GM19468 (cell line): ENCODE results near the gene HIRA.

ENCODE experiments used
- ATAC-seq: cut with Tn5 transposase; IDR thresholded peaks from one replicate; pipeline ENCODE4 v1.9.1; 2021; ENCODE audit warnings: mild to moderate bottlenecking, moderate library complexity, moderate number of reproducible peaks; ENCODE audit not compliant: unreplicated experiment; ENCODE audit errors: extremely low read depth

Gene HIRA, protein sequence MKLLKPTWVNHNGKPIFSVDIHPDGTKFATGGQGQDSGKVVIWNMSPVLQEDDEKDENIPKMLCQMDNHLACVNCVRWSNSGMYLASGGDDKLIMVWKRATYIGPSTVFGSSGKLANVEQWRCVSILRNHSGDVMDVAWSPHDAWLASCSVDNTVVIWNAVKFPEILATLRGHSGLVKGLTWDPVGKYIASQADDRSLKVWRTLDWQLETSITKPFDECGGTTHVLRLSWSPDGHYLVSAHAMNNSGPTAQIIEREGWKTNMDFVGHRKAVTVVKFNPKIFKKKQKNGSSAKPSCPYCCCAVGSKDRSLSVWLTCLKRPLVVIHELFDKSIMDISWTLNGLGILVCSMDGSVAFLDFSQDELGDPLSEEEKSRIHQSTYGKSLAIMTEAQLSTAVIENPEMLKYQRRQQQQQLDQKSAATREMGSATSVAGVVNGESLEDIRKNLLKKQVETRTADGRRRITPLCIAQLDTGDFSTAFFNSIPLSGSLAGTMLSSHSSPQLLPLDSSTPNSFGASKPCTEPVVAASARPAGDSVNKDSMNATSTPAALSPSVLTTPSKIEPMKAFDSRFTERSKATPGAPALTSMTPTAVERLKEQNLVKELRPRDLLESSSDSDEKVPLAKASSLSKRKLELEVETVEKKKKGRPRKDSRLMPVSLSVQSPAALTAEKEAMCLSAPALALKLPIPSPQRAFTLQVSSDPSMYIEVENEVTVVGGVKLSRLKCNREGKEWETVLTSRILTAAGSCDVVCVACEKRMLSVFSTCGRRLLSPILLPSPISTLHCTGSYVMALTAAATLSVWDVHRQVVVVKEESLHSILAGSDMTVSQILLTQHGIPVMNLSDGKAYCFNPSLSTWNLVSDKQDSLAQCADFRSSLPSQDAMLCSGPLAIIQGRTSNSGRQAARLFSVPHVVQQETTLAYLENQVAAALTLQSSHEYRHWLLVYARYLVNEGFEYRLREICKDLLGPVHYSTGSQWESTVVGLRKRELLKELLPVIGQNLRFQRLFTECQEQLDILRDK

DNA sequence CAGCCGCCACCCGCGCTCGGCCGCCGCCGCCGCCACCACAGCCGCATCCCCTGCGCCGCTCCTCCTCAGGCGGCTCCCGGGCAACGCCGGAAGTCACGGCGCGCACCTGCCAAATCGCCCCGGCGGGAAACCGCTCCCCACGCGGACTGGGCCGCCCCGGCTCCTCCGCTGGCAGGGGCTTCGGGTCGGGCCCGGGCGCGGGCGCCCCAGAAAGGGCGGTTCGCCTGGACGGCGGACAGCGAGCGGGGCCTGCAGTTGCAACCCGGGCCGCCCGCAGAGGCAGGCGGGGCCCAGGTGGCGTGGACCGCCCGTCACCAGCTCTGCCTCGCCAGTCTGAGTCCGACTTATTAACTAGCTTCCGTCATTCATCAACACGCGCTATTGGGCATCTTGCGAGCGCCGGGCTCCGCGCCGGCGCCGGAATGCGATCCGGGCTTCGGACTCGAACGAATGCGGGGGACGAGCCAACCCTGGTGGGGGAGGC is at the start of gene HIRA:
HIRA (minus strand) TSS at position 85 of the 484 bp plus-strand sequence. CDS start 257 bp downstream, outside the sequence.
- peak; percentile 5 for ATAC-seq

DNA sequence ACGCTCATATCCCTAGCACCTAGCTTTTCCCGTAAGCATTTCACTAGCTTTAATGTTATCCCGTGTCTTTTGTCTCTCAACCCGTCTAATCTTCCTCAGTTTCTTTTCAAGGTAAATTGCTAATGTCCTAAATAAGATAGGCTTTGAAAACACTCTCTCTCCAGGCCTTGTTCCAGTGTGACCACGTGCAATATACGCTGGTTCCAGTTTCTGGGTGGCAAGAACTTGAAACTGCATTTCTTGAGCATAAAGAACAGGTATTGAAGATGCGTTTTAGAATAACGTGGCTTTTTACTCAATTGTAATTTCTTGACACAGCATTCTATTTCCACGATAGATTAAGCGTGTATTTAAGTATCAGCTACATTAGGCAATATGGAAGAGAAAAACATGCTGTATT is 49.3 kb upstream of the HIRA start:
- ATAC-seq: no peak

DNA sequence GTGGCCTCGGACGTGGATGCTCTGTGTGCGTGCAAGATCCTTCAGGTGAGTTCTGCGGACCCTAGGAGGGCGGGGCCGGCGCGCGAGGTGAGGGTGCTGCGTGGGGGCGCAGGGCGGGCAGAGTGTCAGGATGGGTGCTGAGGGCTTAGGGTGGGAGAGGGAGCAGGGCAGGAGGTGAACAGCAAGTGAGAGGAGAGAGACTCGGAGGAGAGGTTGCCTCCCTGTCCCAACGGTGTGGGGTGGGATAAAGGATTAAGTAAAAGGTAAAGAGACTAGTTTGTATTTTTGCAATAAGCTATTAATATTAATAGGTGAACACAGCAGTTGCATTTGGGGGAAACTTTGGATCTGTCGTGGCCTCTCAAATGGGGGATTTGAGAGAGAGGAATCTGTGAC is 48.6 kb upstream of the HIRA start:
- no peak for ATAC-seq

DNA sequence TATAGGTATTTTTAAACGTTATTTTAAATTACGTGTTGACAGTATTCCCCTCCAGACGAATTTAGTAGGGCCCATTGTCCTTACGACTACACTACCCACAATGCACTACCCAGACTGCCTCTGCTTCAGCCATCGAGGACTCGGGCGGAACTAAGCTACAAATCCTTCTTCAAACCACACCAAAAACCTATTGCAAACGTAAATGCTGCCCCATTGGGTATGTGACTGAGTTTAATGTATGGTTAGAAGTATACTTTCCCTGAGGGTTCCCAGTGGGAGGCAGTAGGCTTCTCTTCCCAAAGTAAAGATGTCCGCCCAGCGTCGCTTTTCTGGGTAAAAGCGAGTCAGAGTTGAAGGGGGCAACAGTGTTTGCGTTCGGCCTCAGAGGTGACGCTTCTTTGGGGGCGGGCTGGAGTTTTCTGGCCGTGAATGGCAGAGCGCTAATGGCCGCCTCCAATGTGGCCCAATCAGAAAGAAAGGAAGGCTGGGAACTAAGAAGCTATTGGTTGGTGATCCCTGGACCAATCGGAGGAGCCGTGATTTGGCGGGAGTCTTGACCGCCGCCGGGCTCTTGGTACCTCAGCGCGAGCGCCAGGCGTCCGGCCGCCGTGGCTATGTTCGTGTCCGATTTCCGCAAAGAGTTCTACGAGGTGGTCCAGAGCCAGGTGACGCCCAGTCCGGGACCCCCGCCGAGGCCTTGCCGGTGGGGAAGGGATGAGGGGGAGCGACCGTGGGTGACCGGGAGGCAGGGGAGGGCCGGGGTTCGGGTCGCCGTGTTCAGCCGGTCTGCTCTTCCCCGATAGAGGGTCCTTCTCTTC is 48.0 kb upstream of the HIRA start, which contains the start of gene CDC45:
CDC45 (plus strand) TSS at position 566 of the 818 bp plus-strand sequence; CDS start at position 615, 49 bp downstream.
- ATAC-seq: peak; percentile 64

DNA sequence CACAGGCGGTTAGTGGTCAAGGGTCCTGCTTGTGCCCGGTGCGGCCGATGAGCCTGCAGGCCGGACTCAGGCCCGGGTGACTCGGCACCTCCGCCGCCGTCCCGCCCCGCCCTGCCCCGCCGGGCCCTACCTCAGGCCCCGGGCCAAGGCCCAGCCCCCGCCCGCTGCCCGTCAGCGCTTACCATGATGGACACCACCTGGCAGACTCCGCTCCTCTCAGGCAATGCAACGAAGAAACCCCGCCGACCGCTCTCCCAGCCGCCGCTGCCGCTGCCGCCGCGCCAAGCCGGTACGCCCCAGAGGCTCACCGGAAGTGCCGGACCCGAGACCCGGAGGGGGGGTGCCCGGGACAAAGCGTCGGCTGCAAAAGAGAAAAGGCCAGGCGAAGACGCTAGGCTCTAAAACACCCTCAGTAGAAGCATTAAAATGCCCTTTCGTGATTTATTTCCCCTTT is 47.4 kb upstream of the HIRA start, which contains the start of gene UFD1:
UFD1 (minus strand) TSS at position 293 of the 454 bp plus-strand sequence; CDS start at position 185, 108 bp downstream.
- no peak for ATAC-seq

DNA sequence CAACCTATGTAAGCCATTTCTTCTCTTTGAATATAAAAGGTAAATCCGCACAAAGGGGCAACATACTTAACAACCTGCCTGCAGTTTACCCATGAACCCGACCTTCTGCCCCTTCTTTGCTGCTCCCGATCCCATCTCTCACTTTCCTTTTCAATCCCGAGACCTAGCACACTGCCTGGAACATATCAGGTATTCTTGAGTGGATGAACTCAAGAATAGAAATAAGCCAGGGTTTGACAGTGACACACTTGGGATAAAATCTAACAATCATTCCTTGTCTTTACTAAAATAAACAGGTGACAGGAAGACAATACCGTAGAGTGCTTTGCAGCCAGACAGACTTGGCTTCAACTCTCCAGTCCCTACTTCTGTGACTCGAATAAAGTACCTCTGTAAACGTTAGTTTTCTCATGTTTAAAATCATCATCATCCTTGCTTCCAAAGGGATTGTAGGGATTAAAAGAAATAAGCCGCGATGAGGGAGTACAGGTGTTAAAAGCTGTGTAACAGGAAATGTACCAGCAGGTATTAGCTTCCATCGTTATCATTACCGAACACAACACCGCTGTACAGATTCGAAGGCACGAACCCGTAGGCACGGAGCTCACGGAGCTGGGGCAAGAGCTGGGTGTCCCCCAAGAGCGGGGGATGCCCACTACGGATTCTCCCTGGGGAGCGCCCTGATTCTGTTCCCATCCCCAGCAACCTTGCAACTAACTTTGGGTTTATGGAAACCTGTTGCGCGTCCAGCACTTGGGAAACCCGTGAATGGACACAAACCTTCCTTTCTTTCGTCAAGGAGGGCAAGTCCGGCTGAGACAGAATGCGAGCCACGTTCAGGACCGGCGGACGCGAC is 46.7 kb upstream of the HIRA start:
- ATAC-seq: no peak

DNA sequence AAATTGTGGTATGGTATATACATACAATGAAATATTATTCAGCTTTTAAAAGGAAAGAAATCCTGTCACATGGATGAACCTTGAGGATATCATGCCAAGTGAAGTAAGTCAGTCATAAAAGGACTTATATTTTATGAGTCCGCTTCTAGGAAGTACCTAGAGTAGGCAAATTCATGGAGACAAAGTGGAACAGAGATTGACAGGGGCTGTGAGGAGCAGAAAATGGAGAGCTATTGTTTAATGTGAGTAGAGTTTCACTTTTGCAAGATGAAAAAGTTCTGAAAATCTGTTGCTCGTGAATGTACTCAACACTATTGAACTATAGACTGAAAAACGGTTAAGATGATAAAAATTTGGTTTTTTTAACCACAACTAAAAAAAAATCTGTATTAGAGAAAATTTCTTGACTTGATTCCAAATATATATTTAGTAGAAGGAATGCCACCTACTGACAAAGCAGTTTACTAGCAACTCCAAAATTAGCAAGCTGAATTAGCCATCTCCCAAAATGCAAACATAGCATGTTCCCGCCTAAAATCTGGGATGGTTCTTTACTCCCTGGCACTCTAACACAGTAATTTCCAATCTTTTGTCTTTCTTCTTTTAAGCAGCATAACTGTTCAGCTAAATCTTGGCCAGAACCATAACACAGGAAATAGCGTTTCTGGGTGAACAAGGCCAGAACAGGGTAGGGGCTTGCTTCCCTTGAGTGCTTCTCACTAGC is 46.0 kb upstream of the HIRA start:
- no peak for ATAC-seq

DNA sequence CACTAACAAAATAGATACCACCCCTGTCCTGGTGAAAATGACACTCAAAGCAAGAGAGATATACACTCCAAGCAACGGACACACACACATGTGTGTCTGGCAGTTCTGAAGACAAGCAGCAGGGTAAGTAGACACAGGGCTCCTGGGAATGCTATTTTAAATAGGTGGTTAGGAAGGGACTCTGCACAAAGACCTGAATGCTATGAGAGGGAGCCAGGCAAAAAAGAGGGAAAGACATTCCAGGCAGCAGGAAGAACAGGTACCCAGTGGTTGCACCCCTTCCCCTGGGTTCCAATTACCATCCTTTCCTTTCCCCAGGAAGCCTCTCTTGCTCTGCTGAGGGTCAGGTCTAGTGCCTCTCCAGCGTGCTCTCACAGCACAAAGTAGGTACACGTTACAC is 44.5 kb upstream of the HIRA start:
- ATAC-seq: no peak

DNA sequence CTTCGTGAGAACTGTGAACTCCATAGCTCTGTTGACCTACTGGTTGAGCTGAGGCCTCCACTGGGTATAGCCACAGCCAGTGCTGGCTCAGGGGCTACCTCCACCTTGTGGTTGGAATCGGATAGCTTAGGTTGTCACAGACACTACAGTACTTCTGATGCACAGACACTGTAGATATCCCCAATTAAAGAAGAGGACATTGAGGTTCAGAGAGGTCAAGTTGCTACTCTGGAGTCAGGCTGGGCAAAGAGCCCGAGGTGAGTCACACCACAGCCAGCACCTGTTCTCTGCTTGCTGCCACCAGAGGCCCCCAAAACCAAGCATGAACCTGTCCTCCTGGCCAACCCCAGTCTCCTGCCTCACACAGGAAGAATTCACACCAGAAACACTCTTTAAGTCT is 42.0 kb upstream of the HIRA start:
- ATAC-seq: no peak

DNA sequence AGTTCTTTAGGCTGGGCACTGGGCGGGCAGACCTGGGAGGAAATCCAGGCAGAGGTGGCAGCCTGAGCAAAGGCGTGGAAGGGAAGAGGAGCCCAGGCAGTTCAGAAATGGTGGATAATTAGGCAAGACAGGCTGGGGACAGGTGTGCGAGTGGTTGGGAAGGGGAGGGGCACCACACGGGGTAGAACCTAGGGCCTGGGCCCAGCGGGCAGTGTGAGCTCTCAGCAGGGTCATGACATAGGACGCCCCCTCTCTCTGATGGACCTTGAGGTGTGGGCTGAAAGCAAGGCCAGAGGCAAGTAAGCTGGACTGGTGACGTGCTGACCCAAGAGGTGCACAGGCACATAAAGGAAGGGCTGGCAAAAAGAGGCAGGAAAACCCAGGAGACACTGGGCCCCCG is 40.7 kb upstream of the HIRA start:
- no peak for ATAC-seq

DNA sequence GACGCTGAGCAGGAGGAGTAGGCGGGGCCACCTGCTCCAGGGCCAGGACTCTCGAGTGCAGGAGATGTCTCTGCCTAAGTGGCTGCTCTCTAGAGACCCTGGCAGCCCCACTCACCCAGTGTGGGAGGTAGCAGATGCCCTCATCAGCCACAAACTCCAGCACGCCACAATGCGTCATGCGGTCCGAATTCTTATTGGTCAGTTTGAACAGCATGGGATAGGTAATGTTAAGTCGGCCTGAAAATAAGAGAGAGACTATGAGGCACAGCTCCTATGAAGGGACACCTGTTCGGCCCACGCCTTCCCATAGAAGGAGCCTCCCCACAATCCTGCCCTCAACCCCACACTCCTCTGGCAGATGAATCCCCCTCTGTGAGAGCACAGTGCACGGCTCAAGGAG is 40.0 kb upstream of the HIRA start:
- no peak for ATAC-seq

DNA sequence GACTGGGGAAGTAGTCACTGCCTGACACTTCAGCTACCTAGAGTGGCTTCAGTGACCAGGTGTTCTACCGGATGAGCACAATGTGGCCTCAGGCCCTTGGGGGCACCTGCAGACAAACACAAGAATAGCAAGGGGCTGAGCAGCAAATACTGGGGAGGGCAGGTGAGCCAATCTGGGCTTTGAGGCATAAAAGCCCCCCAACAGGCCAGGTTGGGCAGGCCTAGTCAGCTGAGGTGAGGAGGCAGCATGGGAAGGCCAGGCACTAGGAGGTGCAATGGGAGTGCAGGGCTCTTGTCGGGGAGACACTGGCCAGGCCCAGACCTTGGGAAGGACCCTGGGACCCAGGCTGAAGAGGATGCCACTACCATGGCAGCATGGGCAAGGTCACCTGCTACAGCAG is 38.5 kb upstream of the HIRA start:
- no peak for ATAC-seq

DNA sequence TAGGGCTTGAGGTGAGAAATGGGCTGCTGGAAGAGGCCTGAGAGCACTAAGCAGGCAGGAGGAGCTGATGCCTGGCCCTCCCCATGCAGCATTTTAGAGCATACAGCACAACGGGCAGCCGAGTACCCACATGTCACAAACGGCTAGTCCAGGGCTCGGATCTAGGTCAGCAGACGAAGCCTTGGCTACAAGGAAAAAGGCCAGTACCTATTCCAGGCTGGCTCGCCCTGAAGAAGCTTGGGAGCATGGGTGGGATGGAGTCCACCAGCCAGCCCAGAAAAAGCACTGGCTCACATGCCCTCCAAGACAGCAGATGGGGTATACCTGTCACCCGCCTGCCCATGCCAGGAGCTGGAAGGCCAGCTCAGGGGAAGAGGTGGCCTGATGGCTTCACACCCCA is 37.9 kb upstream of the HIRA start:
- no peak for ATAC-seq

DNA sequence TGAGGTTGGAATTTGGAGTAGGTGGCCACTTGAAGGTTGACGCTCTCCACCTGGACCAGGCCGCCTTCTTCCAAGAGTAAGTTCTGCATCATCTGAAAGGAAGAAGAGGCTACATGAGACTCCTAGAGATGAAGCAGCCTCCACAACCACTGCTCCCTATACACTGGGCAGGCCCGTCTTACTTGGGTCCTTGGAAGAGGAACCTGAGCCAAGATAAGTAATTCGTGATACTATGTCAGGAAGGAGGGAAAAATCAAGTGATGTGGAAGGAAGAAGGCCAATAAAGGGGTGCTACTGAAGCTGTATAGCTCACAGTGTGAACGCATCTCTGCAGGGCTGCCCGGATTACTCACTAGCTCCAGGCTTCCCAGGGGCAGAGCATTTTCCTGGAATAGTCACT is 36.4 kb upstream of the HIRA start:
- no peak for ATAC-seq

DNA sequence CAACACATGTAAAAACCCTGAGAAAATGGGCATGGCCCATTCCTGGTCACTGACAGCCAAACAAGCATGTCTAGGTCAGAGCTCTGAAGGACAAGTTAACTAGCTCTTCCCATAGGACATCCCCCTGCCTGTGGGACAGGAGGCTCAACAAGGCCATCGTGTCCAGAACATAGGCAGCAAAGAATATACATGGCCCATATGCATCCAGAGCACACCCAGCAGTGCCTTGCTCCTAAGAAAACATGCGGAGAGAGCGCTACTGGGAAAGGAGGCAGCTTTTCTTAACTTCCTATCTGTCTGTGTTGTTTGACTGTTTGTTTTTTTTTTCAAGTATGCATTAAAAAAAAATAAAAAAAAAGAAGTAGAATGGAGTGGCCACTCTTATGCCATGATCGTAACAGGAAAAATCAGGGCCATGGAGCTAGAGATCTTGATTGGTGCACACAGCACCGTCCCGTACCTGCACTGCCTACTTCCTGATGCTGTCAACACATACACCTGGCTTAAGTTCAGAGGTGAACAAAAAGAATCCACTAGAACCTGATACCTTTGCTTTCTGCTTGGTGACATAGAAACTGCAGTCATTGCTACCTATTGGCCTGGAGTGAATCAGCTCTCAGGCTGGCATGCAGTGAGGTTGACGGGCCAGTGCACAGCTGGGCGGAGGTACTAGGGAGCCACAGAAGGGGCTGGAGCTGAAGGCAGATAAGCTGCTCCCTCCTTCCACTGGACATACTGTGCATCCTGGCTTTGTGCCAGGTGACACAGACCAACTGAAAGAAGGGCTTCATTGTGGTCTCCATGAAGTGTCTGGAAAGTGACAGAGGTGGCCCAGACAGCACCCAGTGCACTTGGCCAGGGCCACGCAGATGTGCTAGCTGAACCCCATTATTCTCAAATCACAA is 35.6 kb upstream of the HIRA start:
- ATAC-seq: no peak

DNA sequence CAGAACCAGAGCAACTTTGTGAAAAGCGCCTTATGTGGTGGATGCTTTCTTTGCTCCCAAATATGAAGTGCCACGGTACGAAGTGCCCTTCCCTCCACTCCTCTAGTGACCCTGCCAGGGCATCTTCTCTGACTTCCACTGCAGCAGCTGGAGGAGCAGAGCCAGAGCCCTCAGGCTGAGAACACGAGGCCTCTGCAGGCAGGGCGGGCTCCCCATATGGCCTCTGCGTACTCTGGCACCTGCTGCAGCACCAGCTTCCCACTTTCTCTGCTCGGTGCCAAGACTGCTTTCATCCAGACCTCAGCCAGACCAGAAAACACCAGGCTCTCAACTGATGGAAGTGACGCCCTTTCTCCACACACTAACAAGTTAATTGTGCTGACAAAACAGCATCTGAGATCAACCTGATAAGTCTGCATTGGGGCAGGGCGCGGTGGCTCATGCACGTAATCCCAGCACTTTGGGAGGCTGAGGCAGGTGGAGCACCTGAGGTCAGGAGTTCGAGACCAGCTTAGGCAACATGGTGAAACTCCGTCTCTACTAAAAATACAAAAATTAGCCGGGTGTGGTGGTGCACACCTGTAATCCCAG is 34.7 kb upstream of the HIRA start:
- ATAC-seq: no peak

DNA sequence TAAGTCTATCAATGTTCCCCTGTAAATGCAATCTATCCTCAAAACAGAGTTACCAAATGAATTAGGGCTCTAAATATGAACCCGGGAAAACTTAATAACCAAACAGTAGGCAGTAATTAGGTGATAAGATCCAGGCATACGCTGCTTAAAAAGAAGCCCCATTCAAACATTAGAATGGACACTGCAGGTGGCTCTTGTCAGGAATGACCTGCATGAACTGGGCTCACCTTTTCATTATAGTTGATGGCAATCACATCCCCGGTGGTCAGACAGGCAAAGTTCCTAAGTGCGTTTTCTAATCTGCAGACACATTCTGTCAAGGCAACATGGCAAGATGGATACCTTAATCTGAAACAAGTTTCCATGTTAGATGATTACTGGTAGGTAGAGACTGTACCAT is 33.4 kb upstream of the HIRA start:
- no peak for ATAC-seq
